T-cell (primary cell): Measurements from ENCODE around the gene WDFY1. TPM values are rescaled to one million over a fixed set of nuclear protein-coding genes. Genes with fewer than 3 reads are reported as not detected.

ENCODE experiments used
- ATAC-seq, 4 experiments: fragments of 200-7000 bp in 3 of 4; fragments of 150-1000 bp in 1 of 4; cut with Tn5 transposase; replicated peaks in 1 of 4; 1 replicate in 3 of 4; 2 replicates in 1 of 4; pipeline ENCODE4 v1.10.0; 2021; ENCODE audit warnings: moderate library complexity in 3 of 4, mild to moderate bottlenecking in 2 of 4, moderate number of reproducible peaks in 1 of 4
- CTCF ChIA-PET, 2 donors: fragments of 300-600 bp; sonication (Branson Sonifier 250); formaldehyde crosslinking; loops; one replicate each; lab custom pipeline; 2022; ENCODE audit warnings: antibody characterized with exemption in 2 of 2; lab: Charles Lee
- POLR2A ChIA-PET, 2 donors: fragments of 300-600 bp; sonication (Branson Sonifier 250); formaldehyde crosslinking; loops; one replicate each; lab custom pipeline; 2022; ENCODE audit warnings: antibody characterized with exemption in 2 of 2; lab: Charles Lee
- DNase-seq, 35 experiments: peaks; one replicate each; pipeline versions ENCODE4 v3.0.0 to v3.0.0-alpha.2; 2013 to 2023
- H3K27ac ChIP-seq: one replicate; pipeline ENCODE4 v1.5.1; 2013; ENCODE audit warnings: low read length
- H3K27me3 ChIP-seq, 2 experiments: replicated peaks in 1 of 2; 1 replicate in 1 of 2; 2 replicates in 1 of 2; pipeline versions ENCODE4 v1.6.1 to v1.7.0; 2013; ENCODE audit warnings: low read length in 1 of 2, mixed read lengths in 1 of 2; ENCODE audit not compliant: control insufficient read depth in 2 of 2, insufficient read depth in 2 of 2; ENCODE audit errors: extremely low read depth in 1 of 2
- H3K36me3 ChIP-seq, 2 donors: 1 replicate in 1 of 2; 2 replicates in 1 of 2; pipeline versions ENCODE4 v1.6.1 to v1.7.0; 2013; ENCODE audit warnings: low read length in 1 of 2; ENCODE audit not compliant: control insufficient read depth in 2 of 2, insufficient read depth in 1 of 2; ENCODE audit errors: extremely low read depth in 1 of 2
- H3K4me1 ChIP-seq, 2 experiments: 1 replicate in 1 of 2; 2 replicates in 1 of 2; pipeline versions ENCODE4 v1.6.1 to v1.7.0; 2013; ENCODE audit warnings: low read length in 2 of 2, mixed read lengths in 1 of 2; ENCODE audit not compliant: insufficient read depth in 2 of 2, control insufficient read depth in 1 of 2; ENCODE audit errors: extremely low read depth in 1 of 2
- H3K4me3 ChIP-seq, 2 donors: 1 replicate in 1 of 2; 2 replicates in 1 of 2; pipeline versions ENCODE4 v1.5.1 to v1.7.0; 2013; ENCODE audit warnings: mild to moderate bottlenecking in 2 of 2, low read length in 1 of 2, moderate library complexity in 1 of 2; ENCODE audit not compliant: control insufficient read depth in 1 of 2; ENCODE audit errors: extremely low read depth in 1 of 2
- H3K9me3 ChIP-seq: 2 replicates; pipeline ENCODE4 v1.7.0; 2013
- H3K27ac Mint-ChIP-seq, 2 donors: one replicate each; pipeline ENCODE4 v1.8.0; 2020 to 2021; ENCODE audit warnings: mild to moderate bottlenecking in 2 of 2, mixed read lengths in 2 of 2
- H3K27me3 Mint-ChIP-seq, 2 donors: one replicate each; pipeline ENCODE4 v1.8.0; 2021 to 2022; ENCODE audit warnings: mixed read lengths in 2 of 2
- H3K36me3 Mint-ChIP-seq: one replicate; pipeline ENCODE4 v1.8.0; 2021; ENCODE audit warnings: mixed read lengths
- H3K4me1 Mint-ChIP-seq, 3 donors: one replicate each; pipeline ENCODE4 v1.8.0; 2020 to 2022; ENCODE audit warnings: mixed read lengths in 3 of 3, mild to moderate bottlenecking in 1 of 3
- H3K4me3 Mint-ChIP-seq, 3 donors: one replicate each; pipeline ENCODE4 v1.8.0; 2020 to 2022; ENCODE audit warnings: mild to moderate bottlenecking in 3 of 3, mixed read lengths in 3 of 3, moderate library complexity in 3 of 3
- H3K9me3 Mint-ChIP-seq, 3 donors: one replicate each; pipeline ENCODE4 v1.8.0; 2020 to 2022; ENCODE audit warnings: mixed read lengths in 3 of 3
- WGBS: methylation state at CpG from one replicate; pipeline ENCODE4 v1.1.5; 2013; ENCODE audit warnings: missing lambda C conversion rate; ENCODE audit not compliant: insufficient coverage; 5-methylcytosine and 5-hydroxymethylcytosine counted together
- total RNA-seq, 35 experiments: library from RNA in 6 of 35; stranded (reverse) in 6 of 35; fragments of 120-200 nt in 1 of 35; gene quantifications; one replicate each; pipeline versions ENCODE4 v1.2.1 to v1.2.4 and lab custom pipeline; 2013 to 2026

The WDFY1 gene
- total RNA-seq, 5 donors from 2014 or later (not counting 1 experiment from before 2014, with no cell fraction given), result 27.5 to 45.2 (median 36.6) TPM

DNA sequence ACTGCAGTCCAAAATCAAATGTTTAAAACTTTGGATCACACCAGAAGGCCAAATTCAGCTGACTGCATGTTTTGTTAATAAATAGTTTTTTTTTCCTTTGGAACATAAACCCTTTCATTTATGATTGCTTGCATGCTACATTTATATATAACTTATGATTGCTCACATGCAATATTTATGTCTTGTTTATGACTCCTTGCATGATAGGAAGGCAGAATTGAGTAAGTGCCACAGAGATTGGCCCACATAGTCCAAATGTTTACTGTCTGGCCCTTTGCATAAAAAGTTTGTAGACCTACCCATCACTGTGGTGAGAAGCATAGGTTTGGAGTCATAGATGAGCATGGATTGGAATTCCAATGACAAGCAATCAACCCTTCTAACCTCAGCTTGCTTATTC lies 30.8 kb downstream of the WDFY1 start:
- Histone ChIP-seq H3K4me3 (no peak overlapping the region), H3K27me3 (no peaks in the 10 kb centered on the region), H3K4me1 (no peaks in the 10 kb centered on the region), H3K27ac (no peak overlapping the region), H3K9me3 (no peaks in the 10 kb centered on the region), H3K36me3 (peaks cover 0 to 25% of the 10 kb centered on the region in 2 donors)
- H3K27me3 Mint-ChIP-seq, result no peaks in the 10 kb centered on the region
- no peak for DNase-seq
- peaks cover 42% of the 10 kb centered on the region for H3K36me3 Mint-ChIP-seq
- no peak overlapping the region for H3K4me3 Mint-ChIP-seq
- ChIA-PET POLR2A (interaction anchor here in 1 of 2 donors (0.6 kb wide), 1 partner anchor 66 kb away, joined by 5 read pairs; no protein-coding TSS in a partner anchor), CTCF (interaction anchor here in 1 of 2 donors (1.1 kb wide), 1 partner anchor 31 kb away, joined by 3 read pairs; the partner anchor contains the start of gene WDFY1)
- H3K4me1 Mint-ChIP-seq, result peaks cover 0 to 9% (median 8%) of the 10 kb centered on the region in 3 donors
- H3K27ac Mint-ChIP-seq, result no peak overlapping the region
- H3K9me3 Mint-ChIP-seq, result no peaks in the 10 kb centered on the region
- ATAC-seq, result no peak

DNA sequence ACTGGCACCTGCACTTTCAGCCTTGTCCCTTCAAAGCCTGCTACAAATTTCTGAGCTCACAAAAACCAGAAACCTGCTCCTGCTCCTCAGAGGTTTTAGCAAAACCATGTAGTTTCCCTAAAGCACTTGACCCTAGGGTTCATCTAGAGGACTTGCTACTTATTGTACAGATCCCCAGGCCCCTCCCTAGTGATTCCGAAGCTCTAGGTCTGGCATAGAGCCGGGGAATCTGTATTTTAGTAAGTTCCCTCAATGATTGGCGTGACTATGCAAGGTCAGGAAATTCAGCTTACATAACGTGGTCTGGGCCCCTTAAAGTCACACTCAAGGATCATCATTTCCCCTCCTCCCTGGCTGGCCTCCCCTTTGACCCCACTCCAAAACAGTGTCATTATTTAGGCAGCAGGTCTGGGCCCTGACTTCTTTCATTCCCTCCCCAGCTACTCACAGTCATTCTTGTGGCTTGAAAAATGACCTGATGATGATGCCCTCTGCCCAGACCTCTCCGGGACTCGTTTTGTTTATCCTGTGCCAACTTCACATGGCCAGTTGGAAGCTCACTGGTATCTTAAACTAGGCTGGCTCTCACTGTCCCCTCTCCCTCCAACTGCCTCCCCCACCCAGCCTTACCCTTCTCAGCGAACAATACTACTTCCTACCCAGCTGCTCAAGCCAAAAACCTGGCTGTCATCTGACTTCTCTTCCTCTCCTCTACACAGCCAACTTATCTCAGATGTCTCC lies 36.0 kb downstream of the WDFY1 start:
- Histone ChIP-seq H3K27me3 (no peaks in the 10 kb centered on the region), H3K4me1 (no peaks in the 10 kb centered on the region), H3K9me3 (no peaks in the 10 kb centered on the region), H3K36me3 (peaks cover 0 to 12% of the 10 kb centered on the region in 2 donors), H3K4me3 (no peak overlapping the region), H3K27ac (no peak overlapping the region)
- 85% methylated on average over 7 of the region's 7 CpGs for WGBS
- H3K4me1 Mint-ChIP-seq, result peaks cover 3 to 6% (median 6%) of the 10 kb centered on the region in 3 donors
- no peak for DNase-seq
- H3K9me3 Mint-ChIP-seq, result no peaks in the 10 kb centered on the region
- no peak for ATAC-seq
- H3K36me3 Mint-ChIP-seq, result peaks cover 33% of the 10 kb centered on the region
- no peak overlapping the region for H3K4me3 Mint-ChIP-seq
- H3K27ac Mint-ChIP-seq, result peak overlapping the region in 1 of 2 donors; percentile 16
- POLR2A ChIA-PET, result interaction anchor here in 1 of 2 donors (0.6 kb wide), 1 partner anchor 24 kb away, joined by 3 read pairs; no protein-coding TSS in a partner anchor
- H3K27me3 Mint-ChIP-seq, result no peaks in the 10 kb centered on the region
- CTCF ChIA-PET, result interaction anchor here in 1 of 2 donors (0.5 to 0.9 kb wide), 2 partner anchors 52 to 75 kb away, joined by 3 read pairs; no protein-coding TSS in a partner anchor

DNA sequence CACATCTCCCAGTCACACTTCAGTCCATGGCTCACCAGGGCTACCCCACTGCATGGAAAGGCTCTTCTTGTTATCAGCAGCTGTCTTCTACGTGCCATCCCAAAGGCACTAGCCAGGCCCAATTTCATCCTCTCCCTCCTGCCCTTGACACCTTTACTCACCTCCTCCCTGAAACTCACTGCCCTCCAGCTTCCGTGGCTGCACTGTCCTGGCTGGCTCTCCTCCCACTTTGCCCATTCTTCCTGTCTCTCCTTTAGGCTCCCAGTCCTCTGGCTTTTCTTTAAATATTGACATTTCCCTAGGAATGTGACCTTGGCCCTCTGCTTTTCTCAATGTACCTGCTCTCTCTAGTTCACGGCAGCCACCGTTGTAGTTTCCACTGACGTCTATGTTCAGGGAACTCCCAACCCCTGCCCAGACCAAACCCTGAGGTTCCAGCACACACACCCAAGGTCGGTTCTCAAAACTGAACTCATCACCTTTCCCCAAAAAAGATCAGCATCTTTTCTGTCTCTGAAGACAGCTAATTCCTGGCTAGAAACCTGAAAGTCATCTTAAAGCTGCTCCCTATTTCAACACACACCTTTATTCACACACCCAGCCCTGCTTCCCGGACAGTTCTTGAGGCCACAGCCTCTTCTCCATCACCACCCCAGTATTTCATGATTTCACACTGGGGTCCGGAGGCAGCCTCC lies 36.7 kb downstream of the WDFY1 start:
- H3K36me3 Mint-ChIP-seq, result peaks cover 33% of the 10 kb centered on the region
- H3K27me3 ChIP-seq, result no peaks in the 10 kb centered on the region
- ChIA-PET POLR2A (interaction anchor here in 1 of 2 donors (0.5 to 0.6 kb wide), 2 partner anchors 23 to 716 kb away, joined by 3 to 10 read pairs; no protein-coding TSS in a partner anchor), CTCF (interaction anchor here in 1 of 2 donors (0.5 kb wide), 1 partner anchor 76 kb away, joined by 3 read pairs; no protein-coding TSS in a partner anchor)
- H3K4me3 ChIP-seq, result no peak overlapping the region
- H3K27ac Mint-ChIP-seq, result peak overlapping the region in 1 of 2 donors; percentile 16
- ATAC-seq, result no peak
- no peaks in the 10 kb centered on the region for H3K4me1 ChIP-seq
- H3K27me3 Mint-ChIP-seq, result no peaks in the 10 kb centered on the region
- WGBS, result 92% methylated on average over 8 of the region's 8 CpGs
- DNase-seq, result no peak
- H3K4me1 Mint-ChIP-seq, result peaks cover 3 to 6% (median 6%) of the 10 kb centered on the region in 3 donors
- no peaks in the 10 kb centered on the region for H3K9me3 ChIP-seq
- H3K36me3 ChIP-seq, result peaks cover 0 to 15% of the 10 kb centered on the region in 2 donors
- no peaks in the 10 kb centered on the region for H3K9me3 Mint-ChIP-seq
- H3K27ac ChIP-seq, result no peak overlapping the region
- H3K4me3 Mint-ChIP-seq, result no peak overlapping the region

DNA sequence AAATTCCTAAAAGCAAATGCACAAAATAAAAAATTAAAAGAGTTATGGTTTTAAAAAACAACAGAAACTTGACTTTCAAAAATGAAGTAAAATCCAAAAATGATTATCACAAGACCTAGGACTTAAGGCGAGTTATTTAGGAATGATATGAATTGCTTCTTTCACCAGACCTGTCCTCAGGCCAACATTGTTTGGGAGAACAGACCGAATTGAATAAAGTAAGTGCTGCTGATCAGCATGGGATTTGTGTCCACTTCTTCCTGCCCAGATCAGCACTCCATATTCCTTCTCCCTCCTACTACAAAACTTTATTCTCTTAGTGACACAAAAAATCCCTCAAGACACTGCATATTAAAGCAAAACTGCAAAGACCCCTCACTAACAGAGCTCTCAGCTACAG lies 39.1 kb downstream of the WDFY1 start:
- peaks cover 33% of the 10 kb centered on the region for H3K36me3 Mint-ChIP-seq
- H3K4me1 Mint-ChIP-seq, result peaks cover 2 to 6% (median 2%) of the 10 kb centered on the region in 3 donors
- no peak overlapping the region for H3K4me3 Mint-ChIP-seq
- ATAC-seq (no peak), DNase-seq (no peak)
- Histone ChIP-seq H3K4me3 (no peak overlapping the region), H3K4me1 (no peaks in the 10 kb centered on the region), H3K27ac (no peak overlapping the region), H3K9me3 (no peaks in the 10 kb centered on the region), H3K27me3 (no peaks in the 10 kb centered on the region), H3K36me3 (peaks cover 5 to 22% of the 10 kb centered on the region in 2 donors)
- H3K27ac Mint-ChIP-seq, result no peak overlapping the region
- ChIA-PET CTCF (no interaction called here), POLR2A (interaction anchor here in 1 of 2 donors (0.7 kb wide), 1 partner anchor 39 kb away, joined by 3 read pairs; no protein-coding TSS in a partner anchor)
- no peaks in the 10 kb centered on the region for H3K27me3 Mint-ChIP-seq
- H3K9me3 Mint-ChIP-seq, result no peaks in the 10 kb centered on the region
- WGBS, result no CpG with 5 or more reads among the region's 2 CpGs

DNA sequence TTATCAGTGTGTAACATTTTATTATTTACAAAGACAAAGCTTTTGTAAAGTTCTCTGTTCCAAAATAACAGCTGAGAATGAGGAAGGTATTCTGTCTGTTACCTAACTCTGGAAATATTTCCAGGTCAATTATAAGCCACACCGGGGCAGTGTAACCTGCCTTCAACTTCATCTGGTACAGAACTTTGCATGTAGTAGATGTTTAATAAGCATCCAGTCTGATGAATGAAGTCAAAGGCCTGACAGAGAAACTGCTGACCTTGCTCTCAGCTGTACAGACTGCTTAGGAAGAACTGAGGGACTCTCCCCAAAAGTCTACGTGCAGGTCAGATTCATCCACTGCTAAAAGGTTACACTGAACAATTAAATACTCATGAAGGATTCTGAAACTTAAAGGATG lies 43.3 kb downstream of the WDFY1 start:
- DNase-seq (no peak), ATAC-seq (no peak)
- peaks cover 0 to 7% (median 5%) of the 10 kb centered on the region in 3 donors for H3K4me1 Mint-ChIP-seq
- Histone ChIP-seq H3K27me3 (no peaks in the 10 kb centered on the region), H3K36me3 (peaks cover 9 to 38% of the 10 kb centered on the region in 2 donors), H3K4me1 (no peaks in the 10 kb centered on the region), H3K27ac (no peak overlapping the region), H3K4me3 (no peak overlapping the region), H3K9me3 (no peaks in the 10 kb centered on the region)
- H3K4me3 Mint-ChIP-seq, result no peak overlapping the region
- no CpG with 5 or more reads among the region's 2 CpGs for WGBS
- no peak overlapping the region for H3K27ac Mint-ChIP-seq
- no peaks in the 10 kb centered on the region for H3K27me3 Mint-ChIP-seq
- peaks cover 53% of the 10 kb centered on the region for H3K36me3 Mint-ChIP-seq
- POLR2A ChIA-PET, result no interaction called here
- H3K9me3 Mint-ChIP-seq, result no peaks in the 10 kb centered on the region
- CTCF ChIA-PET, result no interaction called here

DNA sequence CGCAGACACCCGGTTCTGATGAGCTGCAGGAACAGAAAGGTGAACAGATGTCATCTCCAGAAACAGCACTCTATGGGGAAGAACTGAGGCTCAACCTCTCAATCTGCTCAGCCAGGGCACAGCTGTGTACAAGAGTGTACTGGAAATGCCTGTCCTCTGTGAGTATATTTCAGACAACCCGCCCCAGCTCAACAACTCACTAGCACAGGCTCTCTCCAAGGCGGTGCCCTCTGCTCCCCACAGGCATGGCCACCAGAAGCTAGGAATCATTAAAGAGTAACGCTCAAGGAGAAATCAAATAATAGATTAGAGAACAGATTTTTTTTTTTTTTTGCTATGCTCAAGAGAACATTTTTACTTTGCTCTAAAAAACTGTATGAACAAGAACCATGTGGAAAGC lies 43.8 kb downstream of the WDFY1 start:
- Mint-ChIP-seq H3K9me3 (no peaks in the 10 kb centered on the region), H3K36me3 (peaks cover 56% of the 10 kb centered on the region), H3K27me3 (no peaks in the 10 kb centered on the region), H3K27ac (no peak overlapping the region), H3K4me3 (no peak overlapping the region), H3K4me1 (peaks cover 0 to 7% (median 5%) of the 10 kb centered on the region in 3 donors)
- CTCF ChIA-PET, result interaction anchor here in 1 of 2 donors (0.6 kb wide), 1 partner anchor 66 kb away, joined by 3 read pairs; no protein-coding TSS in a partner anchor
- Histone ChIP-seq H3K4me1 (no peaks in the 10 kb centered on the region), H3K27me3 (no peaks in the 10 kb centered on the region), H3K27ac (no peak overlapping the region), H3K9me3 (no peaks in the 10 kb centered on the region), H3K36me3 (peaks cover 9 to 38% of the 10 kb centered on the region in 2 donors), H3K4me3 (no peak overlapping the region)
- WGBS, result 90% methylated on average over 3 of the region's 5 CpGs
- no peak for DNase-seq
- no peak for ATAC-seq
- POLR2A ChIA-PET, result no interaction called here
